Peyer's patch (tissue), 4 donors: ENCODE measurements around the gene VNN1.

ENCODE experiments used
- CTCF ChIP-seq, 6 experiments: fragments of 450-650 bp in 4 of 6; fragments of 200-600 bp in 2 of 6; sonication (generic) in 1 of 6; IDR thresholded peaks; one replicate each; pipeline ENCODE4 v1.5.1; 2017 to 2019; ENCODE audit warnings: antibody characterized with exemption in 6 of 6, mild to moderate bottlenecking in 3 of 6, moderate library complexity in 1 of 6
- POLR2A ChIP-seq, 2 donors: fragments of 450-650 bp; IDR thresholded peaks; one replicate each; pipeline ENCODE4 v1.5.1; 2017; ENCODE audit warnings: antibody characterized with exemption in 2 of 2, mild to moderate bottlenecking in 2 of 2, moderate library complexity in 2 of 2

GRCh38 chr6:132687306-132687705, 26.5 kb downstream of the VNN1 start:
- no peak for TF ChIP-seq CTCF (IDR thresholded peaks at IDR 0.05)
- no peak for TF ChIP-seq POLR2A (IDR thresholded peaks at IDR 0.05)
